GM23338 (cell line): ENCODE results near the gene SGPP1. TPM values are rescaled to one million over a fixed set of nuclear protein-coding genes. Genes with fewer than 3 reads are reported as not detected.
"Not testable (repeated sequence)": the region's sequence is repeated elsewhere in the genome, so short reads cannot be mapped to it uniquely, and the experiment has no call there.

ENCODE experiments used
- ATAC-seq: fragments of 200-7000 bp; cut with Tn5 transposase; 3 replicates; pipeline ENCODE4 v1.9.1; 2020
- DNase-seq: peaks from one replicate; pipeline ENCODE4 v3.0.0-alpha.2; 2015; ENCODE audit warnings: low spot score
- H2AFZ ChIP-seq: fragments of 200-600 bp; sonication (generic); 2 replicates; pipeline ENCODE4 v1.8.0; 2016; ENCODE audit warnings: antibody characterized with exemption, mild to moderate bottlenecking, moderate library complexity
- H3F3A ChIP-seq: fragments of 200-600 bp; sonication (generic); replicated peaks from 2 replicates; pipeline ENCODE4 v1.8.0; 2017; ENCODE audit warnings: antibody characterized with exemption, mixed run types, low read depth
- H3K27ac ChIP-seq: fragments of 200-600 bp; sonication (generic); 2 replicates; pipeline ENCODE4 v1.6.1; 2016; ENCODE audit warnings: low read depth
- H3K27me3 ChIP-seq: fragments of 200-600 bp; sonication (generic); 2 replicates; pipeline ENCODE4 v1.8.0; 2016; ENCODE audit warnings: mild to moderate bottlenecking, mixed run types, moderate library complexity; ENCODE audit not compliant: insufficient read depth
- H3K36me3 ChIP-seq: fragments of 200-600 bp; sonication (generic); 2 replicates; pipeline ENCODE4 v1.8.0; 2016; ENCODE audit warnings: mild to moderate bottlenecking; ENCODE audit not compliant: insufficient read depth
- H3K4me1 ChIP-seq: fragments of 200-600 bp; sonication (generic); 2 replicates; pipeline ENCODE4 v1.8.0; 2016; ENCODE audit warnings: mild to moderate bottlenecking, moderate library complexity; ENCODE audit not compliant: insufficient read depth
- H3K4me2 ChIP-seq: fragments of 200-600 bp; sonication (generic); 2 replicates; pipeline ENCODE4 v1.7.1; 2017; ENCODE audit warnings: mixed run types
- H3K4me3 ChIP-seq: fragments of 200-600 bp; sonication (generic); 2 replicates; pipeline ENCODE4 v1.6.1; 2016; ENCODE audit warnings: mixed run types
- H3K79me2 ChIP-seq: fragments of 200-600 bp; sonication (generic); replicated peaks from 2 replicates; pipeline ENCODE4 v1.8.0; 2017; ENCODE audit warnings: mild to moderate bottlenecking; ENCODE audit not compliant: insufficient read depth
- H3K9me2 ChIP-seq: fragments of 200-600 bp; sonication (generic); 2 replicates; pipeline ENCODE4 v1.8.0; 2017; ENCODE audit not compliant: insufficient read depth
- H4K20me1 ChIP-seq: fragments of 200-600 bp; sonication (generic); replicated peaks from 2 replicates; pipeline ENCODE4 v1.8.0; 2017; ENCODE audit warnings: mild to moderate bottlenecking; ENCODE audit not compliant: insufficient read depth
- H3K27ac Mint-ChIP-seq: 2 replicates; pipeline ENCODE4 v1.8.0; 2020; ENCODE audit warnings: inconsistent platforms, mild to moderate bottlenecking, moderate library complexity, mixed read lengths
- H3K27me3 Mint-ChIP-seq: 3 replicates; pipeline ENCODE4 v1.8.0; 2022; ENCODE audit warnings: low read depth, mild to moderate bottlenecking, moderate library complexity, mixed read lengths, inconsistent platforms; ENCODE audit not compliant: insufficient read depth, poor library complexity
- H3K36me3 Mint-ChIP-seq: 3 replicates; pipeline ENCODE4 v1.8.0; 2021; ENCODE audit warnings: low read depth, mild to moderate bottlenecking, inconsistent platforms, moderate library complexity, mixed read lengths
- H3K4me1 Mint-ChIP-seq: 3 replicates; pipeline ENCODE4 v1.8.0; 2020; ENCODE audit warnings: mild to moderate bottlenecking, inconsistent platforms, mixed read lengths
- H3K4me3 Mint-ChIP-seq: 3 replicates; pipeline ENCODE4 v1.8.0; 2021; ENCODE audit warnings: moderate library complexity, mild to moderate bottlenecking, inconsistent platforms, mixed read lengths
- H3K9me3 Mint-ChIP-seq: 3 replicates; pipeline ENCODE4 v1.8.0; 2020; ENCODE audit warnings: moderate library complexity, mild to moderate bottlenecking, inconsistent platforms, mixed read lengths
- CREB1 ChIP-seq: fragments of 250-450 bp; sonication (Bioruptor Pico); IDR thresholded peaks from 2 replicates; pipeline ENCODE4 v1.5.0; 2020; ENCODE audit warnings: low read depth, mild to moderate bottlenecking, moderate library complexity
- EZH2 ChIP-seq: fragments of 200-600 bp; sonication (generic); IDR thresholded peaks from one replicate; pipeline ENCODE4 v1.8.0; 2017; ENCODE audit warnings: antibody characterized with exemption, mild to moderate bottlenecking, low read depth; ENCODE audit not compliant: unreplicated experiment
- JUNB ChIP-seq: IDR thresholded peaks from one replicate; pipeline ENCODE4 v1.6.1; 2016; ENCODE audit warnings: antibody characterized with exemption; ENCODE audit not compliant: unreplicated experiment
- POLR2AphosphoS5 ChIP-seq: IDR thresholded peaks from 2 replicates; pipeline ENCODE4 v1.6.1; 2016; ENCODE audit warnings: antibody characterized with exemption, low read depth
- polyA plus RNA-seq: library from polyadenylated mRNA; unstranded; fragments of >200 nt; fragmentation: Nextera tagmentation; extraction: Ambion mirVana; gene quantifications from 2 replicates; pipeline ENCODE4 v1.2.1, GENCODE V29; 2016
- total RNA-seq: library from RNA; depleted of rRNA; stranded (reverse); fragments of >200 nt; shearing (Covaris generic); gene quantifications from 2 replicates; pipeline ENCODE4 v1.2.3, GENCODE V29; 2014
- TF ChIP-seq, protein P1 (sequence below), 2 experiments: fragments of 200-600 bp in 1 of 2; sonication (generic) in 1 of 2; conservative IDR thresholded peaks; 2 replicates each; pipeline versions ENCODE4 v1.5.1 to v1.6.1; 2016 to 2017; ENCODE audit warnings: antibody characterized with exemption in 2 of 2, low read depth in 2 of 2, mild to moderate bottlenecking in 2 of 2, moderate library complexity in 1 of 2
- TF ChIP-seq, protein P2 (sequence below): IDR thresholded peaks from 2 replicates; pipeline ENCODE4 v1.6.1; 2016; ENCODE audit warnings: antibody characterized with exemption
- TF ChIP-seq, protein P3 (sequence below): fragments of 250-450 bp; sonication (Bioruptor Pico); IDR thresholded peaks from 2 replicates; pipeline ENCODE4 v1.5.0; 2020; ENCODE audit warnings: mild to moderate bottlenecking, moderate library complexity

The SGPP1 gene
- total and polyA plus RNA-seq, 2 experiments from 2014 or later = 4.2 to 11.1 TPM

DNA sequence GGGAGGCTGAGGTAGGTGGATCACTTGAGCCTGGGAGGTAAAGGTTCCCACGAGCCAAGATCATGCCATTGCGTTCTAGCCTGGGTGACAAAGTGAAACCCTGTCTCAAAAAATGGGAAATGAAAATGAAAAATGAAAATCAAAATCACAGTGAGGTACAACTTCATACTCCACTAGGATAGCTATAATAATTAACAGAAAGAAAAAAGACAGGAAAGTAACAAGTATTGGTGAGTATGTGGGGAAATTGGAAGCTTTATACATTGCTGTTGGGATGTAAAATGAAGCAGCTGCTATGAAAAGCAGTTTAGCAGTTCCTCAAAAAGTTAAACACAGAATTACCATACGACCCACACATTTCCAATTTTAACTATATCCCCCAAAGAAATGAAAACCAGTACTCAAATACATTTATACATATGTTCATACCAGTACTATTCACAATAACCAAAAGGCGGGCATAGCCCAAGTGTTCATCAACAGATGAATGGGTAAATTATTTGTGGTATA, 22.2 kb downstream of the SGPP1 start (continued):
- TF ChIP-seq, protein P1, sequence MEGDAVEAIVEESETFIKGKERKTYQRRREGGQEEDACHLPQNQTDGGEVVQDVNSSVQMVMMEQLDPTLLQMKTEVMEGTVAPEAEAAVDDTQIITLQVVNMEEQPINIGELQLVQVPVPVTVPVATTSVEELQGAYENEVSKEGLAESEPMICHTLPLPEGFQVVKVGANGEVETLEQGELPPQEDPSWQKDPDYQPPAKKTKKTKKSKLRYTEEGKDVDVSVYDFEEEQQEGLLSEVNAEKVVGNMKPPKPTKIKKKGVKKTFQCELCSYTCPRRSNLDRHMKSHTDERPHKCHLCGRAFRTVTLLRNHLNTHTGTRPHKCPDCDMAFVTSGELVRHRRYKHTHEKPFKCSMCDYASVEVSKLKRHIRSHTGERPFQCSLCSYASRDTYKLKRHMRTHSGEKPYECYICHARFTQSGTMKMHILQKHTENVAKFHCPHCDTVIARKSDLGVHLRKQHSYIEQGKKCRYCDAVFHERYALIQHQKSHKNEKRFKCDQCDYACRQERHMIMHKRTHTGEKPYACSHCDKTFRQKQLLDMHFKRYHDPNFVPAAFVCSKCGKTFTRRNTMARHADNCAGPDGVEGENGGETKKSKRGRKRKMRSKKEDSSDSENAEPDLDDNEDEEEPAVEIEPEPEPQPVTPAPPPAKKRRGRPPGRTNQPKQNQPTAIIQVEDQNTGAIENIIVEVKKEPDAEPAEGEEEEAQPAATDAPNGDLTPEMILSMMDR (conservative IDR thresholded peaks at IDR 0.05; ENCODE audit: low read depth in 2 of 2) = no peak
- TF ChIP-seq, protein P2, sequence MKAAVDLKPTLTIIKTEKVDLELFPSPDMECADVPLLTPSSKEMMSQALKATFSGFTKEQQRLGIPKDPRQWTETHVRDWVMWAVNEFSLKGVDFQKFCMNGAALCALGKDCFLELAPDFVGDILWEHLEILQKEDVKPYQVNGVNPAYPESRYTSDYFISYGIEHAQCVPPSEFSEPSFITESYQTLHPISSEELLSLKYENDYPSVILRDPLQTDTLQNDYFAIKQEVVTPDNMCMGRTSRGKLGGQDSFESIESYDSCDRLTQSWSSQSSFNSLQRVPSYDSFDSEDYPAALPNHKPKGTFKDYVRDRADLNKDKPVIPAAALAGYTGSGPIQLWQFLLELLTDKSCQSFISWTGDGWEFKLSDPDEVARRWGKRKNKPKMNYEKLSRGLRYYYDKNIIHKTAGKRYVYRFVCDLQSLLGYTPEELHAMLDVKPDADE = no peak
- TF ChIP-seq POLR2AphosphoS5 (no peak), JUNB (no peak), EZH2 (no peak), CREB1 (CRISPR knock-in tag) (no peak)
- TF ChIP-seq, protein P3, sequence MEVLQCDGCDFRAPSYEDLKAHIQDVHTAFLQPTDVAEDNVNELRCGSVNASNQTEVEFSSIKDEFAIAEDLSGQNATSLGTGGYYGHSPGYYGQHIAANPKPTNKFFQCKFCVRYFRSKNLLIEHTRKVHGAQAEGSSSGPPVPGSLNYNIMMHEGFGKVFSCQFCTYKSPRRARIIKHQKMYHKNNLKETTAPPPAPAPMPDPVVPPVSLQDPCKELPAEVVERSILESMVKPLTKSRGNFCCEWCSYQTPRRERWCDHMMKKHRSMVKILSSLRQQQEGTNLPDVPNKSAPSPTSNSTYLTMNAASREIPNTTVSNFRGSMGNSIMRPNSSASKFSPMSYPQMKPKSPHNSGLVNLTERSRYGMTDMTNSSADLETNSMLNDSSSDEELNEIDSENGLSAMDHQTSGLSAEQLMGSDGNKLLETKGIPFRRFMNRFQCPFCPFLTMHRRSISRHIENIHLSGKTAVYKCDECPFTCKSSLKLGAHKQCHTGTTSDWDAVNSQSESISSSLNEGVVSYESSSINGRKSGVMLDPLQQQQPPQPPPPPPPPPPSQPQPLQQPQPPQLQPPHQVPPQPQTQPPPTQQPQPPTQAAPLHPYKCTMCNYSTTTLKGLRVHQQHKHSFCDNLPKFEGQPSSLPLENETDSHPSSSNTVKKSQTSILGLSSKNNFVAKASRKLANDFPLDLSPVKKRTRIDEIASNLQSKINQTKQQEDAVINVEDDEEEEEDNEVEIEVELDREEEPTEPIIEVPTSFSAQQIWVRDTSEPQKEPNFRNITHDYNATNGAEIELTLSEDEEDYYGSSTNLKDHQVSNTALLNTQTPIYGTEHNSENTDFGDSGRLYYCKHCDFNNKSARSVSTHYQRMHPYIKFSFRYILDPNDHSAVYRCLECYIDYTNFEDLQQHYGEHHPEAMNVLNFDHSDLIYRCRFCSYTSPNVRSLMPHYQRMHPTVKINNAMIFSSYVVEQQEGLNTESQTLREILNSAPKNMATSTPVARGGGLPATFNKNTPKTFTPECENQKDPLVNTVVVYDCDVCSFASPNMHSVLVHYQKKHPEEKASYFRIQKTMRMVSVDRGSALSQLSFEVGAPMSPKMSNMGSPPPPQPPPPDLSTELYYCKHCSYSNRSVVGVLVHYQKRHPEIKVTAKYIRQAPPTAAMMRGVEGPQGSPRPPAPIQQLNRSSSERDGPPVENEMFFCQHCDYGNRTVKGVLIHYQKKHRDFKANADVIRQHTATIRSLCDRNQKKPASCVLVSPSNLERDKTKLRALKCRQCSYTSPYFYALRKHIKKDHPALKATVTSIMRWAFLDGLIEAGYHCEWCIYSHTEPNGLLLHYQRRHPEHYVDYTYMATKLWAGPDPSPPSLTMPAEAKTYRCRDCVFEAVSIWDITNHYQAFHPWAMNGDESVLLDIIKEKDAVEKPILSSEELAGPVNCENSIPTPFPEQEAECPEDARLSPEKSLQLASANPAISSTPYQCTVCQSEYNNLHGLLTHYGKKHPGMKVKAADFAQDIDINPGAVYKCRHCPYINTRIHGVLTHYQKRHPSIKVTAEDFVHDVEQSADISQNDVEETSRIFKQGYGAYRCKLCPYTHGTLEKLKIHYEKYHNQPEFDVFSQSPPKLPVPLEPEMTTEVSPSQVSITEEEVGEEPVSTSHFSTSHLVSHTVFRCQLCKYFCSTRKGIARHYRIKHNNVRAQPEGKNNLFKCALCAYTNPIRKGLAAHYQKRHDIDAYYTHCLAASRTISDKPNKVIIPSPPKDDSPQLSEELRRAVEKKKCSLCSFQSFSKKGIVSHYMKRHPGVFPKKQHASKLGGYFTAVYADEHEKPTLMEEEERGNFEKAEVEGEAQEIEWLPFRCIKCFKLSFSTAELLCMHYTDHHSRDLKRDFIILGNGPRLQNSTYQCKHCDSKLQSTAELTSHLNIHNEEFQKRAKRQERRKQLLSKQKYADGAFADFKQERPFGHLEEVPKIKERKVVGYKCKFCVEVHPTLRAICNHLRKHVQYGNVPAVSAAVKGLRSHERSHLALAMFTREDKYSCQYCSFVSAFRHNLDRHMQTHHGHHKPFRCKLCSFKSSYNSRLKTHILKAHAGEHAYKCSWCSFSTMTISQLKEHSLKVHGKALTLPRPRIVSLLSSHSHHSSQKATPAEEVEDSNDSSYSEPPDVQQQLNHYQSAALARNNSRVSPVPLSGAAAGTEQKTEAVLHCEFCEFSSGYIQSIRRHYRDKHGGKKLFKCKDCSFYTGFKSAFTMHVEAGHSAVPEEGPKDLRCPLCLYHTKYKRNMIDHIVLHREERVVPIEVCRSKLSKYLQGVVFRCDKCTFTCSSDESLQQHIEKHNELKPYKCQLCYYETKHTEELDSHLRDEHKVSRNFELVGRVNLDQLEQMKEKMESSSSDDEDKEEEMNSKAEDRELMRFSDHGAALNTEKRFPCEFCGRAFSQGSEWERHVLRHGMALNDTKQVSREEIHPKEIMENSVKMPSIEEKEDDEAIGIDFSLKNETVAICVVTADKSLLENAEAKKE (CRISPR knock-in tag) = no peak

DNA sequence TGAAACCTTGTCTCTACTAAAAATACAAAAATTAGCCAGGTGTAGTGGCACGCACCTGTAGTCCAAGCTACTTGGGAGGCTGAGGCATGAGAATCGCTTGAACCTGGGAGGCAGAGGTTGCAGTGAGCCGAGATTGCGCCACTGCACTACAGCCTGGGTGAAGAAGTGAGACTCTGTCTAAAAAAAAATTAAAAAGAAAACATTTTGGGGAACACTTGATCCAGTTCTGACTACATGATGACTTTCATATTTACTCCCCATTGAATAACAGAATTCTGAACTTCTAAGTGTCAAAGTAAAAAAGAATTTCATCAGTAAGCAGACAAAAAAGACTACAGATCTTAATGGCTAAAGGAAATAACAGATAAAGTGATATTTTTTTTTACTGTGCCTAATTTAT, 25.3 kb downstream of the SGPP1 start:
- H3K9me2 ChIP-seq, H3K79me2 ChIP-seq, H3K36me3 ChIP-seq, H3K27me3 Mint-ChIP-seq, H3K9me3 Mint-ChIP-seq, H4K20me1 ChIP-seq, H3K4me1 Mint-ChIP-seq, H3K4me3 ChIP-seq, H3K36me3 Mint-ChIP-seq, H3F3A ChIP-seq, H3K27ac Mint-ChIP-seq, H2AFZ ChIP-seq, DNase-seq, H3K4me2 ChIP-seq, H3K4me1 ChIP-seq, H3K4me3 Mint-ChIP-seq, ATAC-seq, H3K27ac ChIP-seq, H3K27me3 ChIP-seq: not testable (repeated sequence)
